HPDE6-E6E7 (cell line): ENCODE results near the gene BCL11A.

Source experiments
- DNase-seq: peaks from one replicate; pipeline ENCODE4 v3.0.0; 2011; ENCODE audit warnings: missing footprints; ENCODE audit errors: extremely low spot score

BCL11A gene

GRCh38 chr2:60527762-60528161, 25.7 kb downstream of the BCL11A start:
- no peak for DNase-seq

- no peak for DNase-seq
These were observed 26.8 kb downstream of the BCL11A start for GRCh38 chr2:60526623-60527022.

DNA sequence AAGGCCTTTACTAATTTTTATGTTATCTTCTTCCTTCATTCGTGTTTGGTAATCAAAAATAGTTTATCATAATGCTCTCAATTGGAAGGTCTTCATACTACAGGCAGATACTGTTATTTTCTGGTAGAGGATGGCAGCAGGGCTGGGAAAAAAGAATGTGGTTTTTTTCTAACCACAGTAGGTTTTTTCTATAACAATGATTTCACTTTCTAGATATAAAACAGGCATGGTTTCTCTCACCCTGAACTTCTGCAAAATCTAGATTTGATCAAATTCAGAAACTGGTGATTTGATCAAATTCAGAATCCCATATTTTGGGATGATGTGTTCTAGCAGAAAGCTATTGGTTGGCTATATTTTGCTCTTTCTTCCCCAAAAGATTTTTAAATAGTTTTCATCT, 27.6 kb downstream of the BCL11A start:
- DNase-seq: no peak

DNA sequence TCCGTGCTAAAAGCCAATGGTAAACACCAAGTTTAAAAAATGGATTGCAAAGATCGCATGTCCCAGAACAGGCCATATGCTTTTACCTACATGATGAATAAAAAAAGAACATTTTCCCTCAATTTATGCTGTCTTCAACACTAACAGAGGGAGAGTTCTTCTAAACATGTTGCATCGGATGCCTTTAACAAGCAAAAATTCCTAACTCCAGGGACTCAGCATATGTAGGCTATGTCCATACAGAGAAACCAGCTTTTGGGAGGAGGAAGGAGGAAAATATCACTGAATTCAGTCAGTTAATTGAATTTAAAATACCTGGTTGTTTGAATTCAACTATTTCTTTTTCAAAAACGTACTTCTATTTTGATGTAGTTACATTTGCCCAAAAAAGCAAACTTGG, 28.6 kb downstream of the BCL11A start:
- DNase-seq: no peak

GRCh38 chr2:60523963-60524362, 29.5 kb downstream of the BCL11A start:
- DNase-seq: no peak

- no peak for DNase-seq
These were observed 31.0 kb downstream of the BCL11A start for GRCh38 chr2:60522462-60522861.

- no peak for DNase-seq
These were observed 31.8 kb downstream of the BCL11A start for GRCh38 chr2:60521626-60522025.

DNA sequence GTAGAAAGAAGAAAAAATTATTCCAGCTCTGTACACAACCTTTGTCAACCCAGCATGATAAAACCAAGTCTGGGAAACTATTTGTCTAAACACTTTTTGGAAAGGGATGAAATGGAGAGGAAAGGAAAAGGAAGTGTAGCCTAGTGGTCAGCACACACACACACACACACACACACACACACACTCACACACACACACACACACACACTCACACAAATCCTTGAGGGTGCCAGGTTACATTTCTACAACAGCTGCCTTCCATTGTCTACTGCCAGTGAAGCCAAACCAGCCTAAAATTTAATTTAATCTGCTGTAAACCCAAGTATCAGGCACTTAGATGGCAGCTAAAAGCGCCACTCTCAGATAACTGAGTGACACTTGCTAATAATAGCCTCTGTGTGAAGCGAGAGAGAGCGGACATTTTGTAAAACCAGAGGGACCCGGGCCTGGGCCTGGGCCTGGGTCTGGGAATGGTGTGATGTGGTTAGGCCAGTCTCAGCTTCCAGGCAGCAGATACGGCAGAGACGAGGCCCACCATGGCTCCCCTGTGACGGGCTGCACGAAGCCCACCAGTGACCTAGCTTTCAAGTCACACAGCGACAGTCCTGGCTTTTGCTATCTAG, 32.4 kb downstream of the BCL11A start:
- DNase-seq: no peak

DNA sequence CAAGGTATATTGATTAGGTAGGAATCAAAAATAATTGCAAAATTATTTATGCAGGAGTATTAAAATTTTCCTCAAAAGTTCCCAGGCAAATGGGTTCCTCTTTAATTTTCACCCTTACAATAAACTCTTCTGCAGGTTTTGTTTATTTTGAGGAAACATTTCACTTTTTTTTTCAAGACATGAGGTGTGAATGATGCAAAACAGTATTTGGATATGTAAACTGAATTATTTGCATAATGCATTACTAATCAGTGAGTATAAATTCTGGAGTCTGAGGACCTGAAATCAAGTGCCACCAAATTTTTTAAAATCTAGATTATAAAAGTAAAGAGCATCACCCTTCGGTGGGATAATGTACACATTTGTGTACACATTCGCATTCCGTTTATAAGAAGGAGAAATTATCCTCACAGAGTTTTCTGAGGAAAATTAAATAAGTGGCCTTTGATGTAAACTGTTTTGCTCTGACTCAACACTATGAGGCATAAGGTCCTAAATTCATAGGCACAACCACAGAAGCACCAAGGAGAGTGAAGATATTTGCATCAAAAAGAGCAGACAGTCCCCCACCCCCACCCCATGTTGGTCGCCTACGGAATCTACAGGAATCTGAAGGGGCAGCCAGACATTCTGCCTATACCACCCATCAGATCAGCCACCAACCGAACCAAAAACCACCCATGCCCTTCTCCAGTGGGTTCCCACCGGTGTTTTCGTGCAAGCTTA, 33.1 kb downstream of the BCL11A start:
- DNase-seq: no peak

- no peak for DNase-seq
These were observed 34.1 kb downstream of the BCL11A start for GRCh38 chr2:60519231-60519863.

- DNase-seq: no peak
These were observed 34.9 kb downstream of the BCL11A start for GRCh38 chr2:60518567-60518966.

DNA sequence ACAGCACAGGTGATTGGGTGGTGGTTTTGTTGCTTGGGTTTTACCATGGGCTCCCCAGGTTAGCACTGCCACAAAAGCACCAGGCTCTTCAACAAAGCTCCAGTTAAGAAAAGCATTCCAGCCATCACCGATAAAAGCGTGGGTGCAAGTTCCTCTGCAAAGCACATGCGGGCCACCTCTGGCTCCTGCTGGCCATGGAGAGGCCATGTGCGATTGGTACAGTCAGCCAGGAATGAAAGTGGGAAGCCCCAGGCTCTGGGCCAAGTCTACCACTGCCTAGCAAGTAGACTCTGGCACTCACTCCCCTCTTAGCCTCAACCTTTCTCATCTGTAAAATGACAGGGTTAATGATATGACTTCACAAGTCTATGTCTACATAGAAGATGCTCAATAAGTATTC, 36.0 kb downstream of the BCL11A start:
- no peak for DNase-seq

GRCh38 chr2:60516826-60517225, 36.6 kb downstream of the BCL11A start:
- no peak for DNase-seq

DNA sequence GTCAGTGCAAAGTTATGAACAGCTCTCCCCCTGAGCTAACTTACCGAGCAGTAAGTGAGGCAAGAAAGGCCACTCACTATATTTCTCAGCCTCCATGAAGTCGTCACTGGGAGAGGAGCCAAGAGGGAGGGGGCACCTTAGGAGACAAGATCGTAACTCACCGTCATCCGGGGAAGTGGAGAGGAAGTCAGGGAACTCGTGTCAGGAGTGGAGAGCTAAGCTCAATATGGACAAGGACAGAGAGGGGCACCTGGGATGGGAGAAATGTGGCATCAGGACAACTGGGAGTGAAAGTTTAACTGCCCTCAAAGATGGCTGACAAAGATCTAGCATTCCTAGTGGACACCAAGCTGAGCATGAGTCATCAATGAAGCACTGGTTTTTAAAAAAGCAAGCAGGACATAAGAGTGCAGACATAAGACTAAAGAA, 37.1 kb downstream of the BCL11A start:
- no peak for DNase-seq

DNA sequence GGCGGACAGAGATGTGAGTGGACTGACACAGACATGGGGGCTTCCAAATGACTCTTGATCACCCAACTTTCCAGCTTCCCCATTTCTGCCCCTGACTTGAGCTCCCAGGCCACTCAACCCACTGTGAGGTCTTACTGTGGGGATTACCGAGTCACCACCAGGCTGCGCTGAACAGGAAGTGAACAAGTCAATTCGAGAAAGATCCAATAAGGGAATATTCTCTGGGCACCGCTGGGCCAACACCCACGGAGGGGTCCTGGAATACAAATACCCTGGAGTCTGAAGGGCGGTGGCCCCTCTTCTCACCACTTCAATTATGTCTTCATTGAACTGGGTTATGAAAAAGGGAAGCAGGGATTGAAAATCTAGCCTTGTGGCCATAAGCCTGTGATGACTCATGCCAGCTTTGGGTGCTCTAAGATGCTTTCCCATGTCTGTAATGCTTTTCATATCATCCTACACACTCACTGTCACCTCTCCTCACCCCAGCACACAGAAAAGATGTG, 37.7 kb downstream of the BCL11A start:
- DNase-seq: no peak

GRCh38 chr2:60513996-60514395, 39.5 kb downstream of the BCL11A start:
- DNase-seq: no peak

DNA sequence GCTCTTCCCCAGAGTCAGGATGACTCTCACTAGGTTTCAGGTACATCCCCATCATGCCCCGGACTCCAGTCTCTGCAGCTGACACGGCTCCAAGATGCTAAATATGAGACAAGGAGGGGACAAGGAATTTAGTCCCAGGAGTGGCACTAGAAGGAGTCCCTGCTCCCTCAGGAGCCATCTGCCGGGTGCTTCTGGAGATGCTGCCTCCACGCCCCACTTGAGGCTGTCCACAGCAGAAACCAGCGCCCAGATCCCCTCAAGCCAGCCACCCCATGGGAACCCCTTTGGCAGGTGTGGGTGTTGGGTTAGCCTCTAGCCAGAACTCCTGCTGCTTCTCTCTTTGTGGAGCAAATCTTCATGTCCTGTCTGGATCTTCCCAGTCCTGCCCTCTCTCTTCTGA, 40.3 kb downstream of the BCL11A start:
- no peak for DNase-seq

DNA sequence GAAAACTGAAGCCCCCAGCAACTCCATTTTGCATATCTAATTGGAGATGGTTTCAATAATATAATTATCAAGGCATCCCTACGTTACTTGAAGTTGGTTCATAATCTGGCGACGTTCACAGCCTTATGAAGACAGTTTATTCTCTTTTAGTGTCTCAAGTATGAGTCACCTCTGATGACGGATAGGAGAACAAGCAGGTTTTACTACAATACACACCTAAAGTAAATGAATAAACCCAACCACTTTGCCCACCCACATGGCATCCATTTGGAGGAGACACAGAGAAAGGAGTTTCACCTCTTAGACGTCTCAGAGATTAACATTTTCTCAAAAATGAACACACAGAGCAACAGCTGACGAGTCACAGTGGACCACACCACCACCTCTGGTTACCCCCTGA, 40.8 kb downstream of the BCL11A start:
- peak; percentile 73 for DNase-seq

DNA sequence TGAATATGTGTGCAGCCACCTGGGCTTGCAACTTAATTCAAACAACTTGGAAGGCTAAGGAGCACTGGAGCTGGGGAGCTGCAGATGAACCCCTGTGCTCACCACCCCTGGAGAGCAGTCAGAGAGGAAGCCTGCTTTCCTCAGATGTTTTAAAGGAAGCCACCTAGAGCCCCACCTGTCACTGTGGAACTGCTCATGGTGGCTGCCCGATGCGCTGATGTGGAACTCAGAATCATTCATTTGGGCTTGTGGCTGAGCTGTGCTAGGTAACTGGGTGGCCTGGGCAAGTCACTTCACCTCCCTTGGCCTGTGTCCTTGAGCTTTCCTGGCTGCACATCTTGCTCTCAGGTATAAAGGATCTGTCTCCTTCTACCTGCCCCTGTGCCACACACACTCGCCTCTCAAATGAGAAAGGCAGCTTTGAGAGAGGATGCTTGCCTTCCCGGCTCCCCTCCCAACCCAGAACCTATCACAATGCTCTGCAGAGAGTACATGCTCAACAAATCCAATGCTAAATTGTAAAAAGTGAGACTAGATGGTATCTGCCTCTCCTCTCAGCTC, 41.3 kb downstream of the BCL11A start:
- DNase-seq: no peak

- DNase-seq: no peak
These were observed 42.7 kb downstream of the BCL11A start for GRCh38 chr2:60510713-60511112.

GRCh38 chr2:60509066-60509465, 44.4 kb downstream of the BCL11A start:
- no peak for DNase-seq

DNA sequence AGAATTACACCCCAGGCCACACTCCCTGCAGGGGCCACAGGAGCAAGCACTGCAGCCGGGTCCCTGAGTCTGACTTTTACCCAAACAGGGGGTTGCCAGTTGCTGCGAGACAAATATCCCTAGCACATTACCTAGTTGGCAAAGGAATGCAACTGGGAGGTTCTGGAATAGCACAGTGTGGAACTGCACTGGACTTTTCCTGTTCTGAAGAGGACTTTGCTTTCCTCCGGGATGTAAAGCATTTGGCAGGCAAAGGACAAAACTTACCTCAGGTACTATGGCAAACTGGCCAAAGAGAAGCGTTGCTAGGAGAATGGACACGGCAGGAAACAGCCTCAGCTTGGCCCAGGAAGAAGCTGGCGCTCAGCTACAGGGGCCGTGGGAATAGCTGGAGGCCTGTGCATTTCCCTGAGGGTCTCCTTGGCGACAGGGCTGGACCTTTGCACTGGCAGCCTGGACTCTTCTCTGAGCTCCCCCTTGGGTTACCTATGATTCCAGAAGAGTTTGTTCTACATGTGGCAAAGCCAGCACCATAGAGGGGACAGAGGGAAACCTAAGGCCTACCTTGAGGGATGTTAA, 45.0 kb downstream of the BCL11A start:
- DNase-seq: no peak
